GM19463 (cell line): Measurements from ENCODE around the gene TADA3.

Experiments used
- ATAC-seq: cut with Tn5 transposase; IDR thresholded peaks from one replicate; pipeline ENCODE4 v1.9.1; 2021; ENCODE audit warnings: mild to moderate bottlenecking, moderate library complexity; ENCODE audit not compliant: unreplicated experiment

TADA3 gene, protein sequence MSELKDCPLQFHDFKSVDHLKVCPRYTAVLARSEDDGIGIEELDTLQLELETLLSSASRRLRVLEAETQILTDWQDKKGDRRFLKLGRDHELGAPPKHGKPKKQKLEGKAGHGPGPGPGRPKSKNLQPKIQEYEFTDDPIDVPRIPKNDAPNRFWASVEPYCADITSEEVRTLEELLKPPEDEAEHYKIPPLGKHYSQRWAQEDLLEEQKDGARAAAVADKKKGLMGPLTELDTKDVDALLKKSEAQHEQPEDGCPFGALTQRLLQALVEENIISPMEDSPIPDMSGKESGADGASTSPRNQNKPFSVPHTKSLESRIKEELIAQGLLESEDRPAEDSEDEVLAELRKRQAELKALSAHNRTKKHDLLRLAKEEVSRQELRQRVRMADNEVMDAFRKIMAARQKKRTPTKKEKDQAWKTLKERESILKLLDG

DNA sequence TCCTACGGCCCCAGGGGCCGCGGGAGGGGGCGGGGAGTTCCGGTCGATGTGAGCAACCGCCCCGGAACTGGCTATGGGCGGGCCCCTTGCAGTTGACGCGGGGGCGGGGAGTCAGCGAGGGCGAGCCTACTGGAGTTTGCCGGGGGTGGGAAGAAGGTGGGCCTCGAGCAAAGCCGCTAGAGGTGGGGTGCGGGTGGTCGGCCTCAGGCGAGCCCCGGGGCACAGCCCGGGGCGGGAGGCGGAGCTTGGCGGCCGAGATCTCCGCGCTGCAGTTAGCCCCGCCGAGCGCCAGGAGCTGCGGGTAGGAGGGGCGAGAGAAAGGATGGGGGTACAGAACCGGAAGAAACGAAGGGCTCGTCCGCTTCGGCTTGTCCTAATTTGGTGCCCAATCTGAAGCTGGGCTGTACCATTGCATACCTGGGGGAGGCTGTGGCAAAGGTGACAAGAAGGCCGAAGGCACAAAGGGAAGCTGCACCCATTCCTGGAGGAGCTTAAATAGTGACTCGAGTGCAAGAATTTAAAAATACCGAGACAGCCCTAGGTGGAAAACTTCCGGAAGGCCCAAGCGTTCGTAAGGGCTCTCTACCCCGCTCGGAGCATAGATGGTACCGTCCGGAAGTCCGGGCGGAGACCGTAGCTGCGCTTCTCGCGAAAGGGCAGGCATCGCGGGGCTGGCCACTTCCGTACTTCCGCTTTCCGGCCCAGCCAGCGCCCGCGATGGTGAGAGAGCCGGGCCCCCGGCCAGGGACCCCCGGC, at the start of gene TADA3, which contains the start of gene ARPC4:
Gene TADA3, minus strand, starts transcription at position 69 of the 756 bp plus-strand sequence. CDS start 1,007 bp downstream, outside the sequence.
Gene ARPC4, plus strand, starts transcription at position 678 of the 756 bp plus-strand sequence. Its CDS starts 40 bp downstream, at position 718.
- ATAC-seq: peak; percentile 75

- ATAC-seq: no peak
Measured at GRCh38 chr3:9841015-9841414, 48.7 kb upstream of the TADA3 start.

GRCh38 chr3:9838856-9839255, 46.6 kb upstream of the TADA3 start:
- ATAC-seq: no peak

DNA sequence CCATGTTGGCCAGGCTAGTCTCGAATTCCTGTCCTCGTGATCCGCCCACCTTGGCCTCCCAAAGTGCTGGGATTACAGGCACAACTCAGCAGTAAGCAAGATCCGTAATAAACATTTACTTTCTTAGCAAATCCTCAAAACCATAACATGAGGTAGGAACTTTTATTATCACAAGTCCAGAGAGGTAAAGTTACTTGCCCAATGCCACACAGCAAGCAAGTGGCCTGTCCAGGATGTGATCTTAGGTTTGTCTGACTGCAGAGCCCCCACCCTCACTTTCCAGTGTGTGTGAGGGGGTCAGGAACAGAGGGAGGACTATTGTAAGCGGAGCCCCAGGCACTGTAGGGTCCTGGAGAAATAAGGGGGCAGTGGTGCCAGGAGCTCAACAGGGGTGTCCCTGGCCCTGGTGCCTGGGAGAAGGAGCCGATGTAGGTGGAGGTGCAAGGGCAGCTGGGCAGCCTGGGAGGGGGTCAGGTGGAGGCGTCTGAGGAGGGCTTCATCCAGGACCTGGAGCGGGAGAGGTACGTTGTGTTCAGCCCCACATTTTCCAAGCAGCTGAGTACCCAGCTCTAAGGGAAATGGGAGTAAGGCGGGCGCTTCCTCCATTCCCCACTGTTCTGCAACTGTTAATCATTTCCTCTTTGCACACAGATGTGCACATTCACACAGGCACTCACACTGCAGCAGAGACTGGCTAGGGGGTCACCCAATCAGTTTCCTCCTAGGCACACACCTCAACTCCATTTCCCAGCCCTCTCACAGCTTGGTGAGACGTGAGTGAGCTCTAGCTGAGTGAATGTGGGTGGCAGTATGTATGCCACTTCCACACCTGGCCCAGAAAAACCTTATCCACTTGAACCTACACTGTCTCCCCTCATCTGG, 45.7 kb upstream of the TADA3 start:
- no peak for ATAC-seq

GRCh38 chr3:9834520-9835380, 42.5 kb upstream of the TADA3 start:
- no peak for ATAC-seq

DNA sequence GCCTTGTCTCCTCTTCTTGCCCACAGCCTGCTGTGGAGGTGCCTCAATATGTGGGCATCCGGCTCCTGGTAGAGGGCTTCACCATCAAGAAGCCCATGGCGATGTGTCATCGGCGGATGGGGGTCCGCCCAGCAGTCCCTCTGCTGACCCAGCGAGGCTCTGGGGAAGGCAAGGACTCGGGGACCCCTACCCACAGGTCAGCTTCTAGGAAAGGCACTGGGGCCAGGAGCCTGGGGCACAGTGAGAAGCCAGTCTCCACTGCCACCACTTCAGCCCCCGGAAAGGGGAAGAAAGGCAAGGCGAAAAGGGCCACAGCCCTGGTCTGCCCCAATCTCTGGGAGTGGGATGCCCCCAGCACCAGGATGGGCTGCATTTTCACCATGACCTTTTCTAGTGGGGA, 40.8 kb upstream of the TADA3 start:
- ATAC-seq: no peak

DNA sequence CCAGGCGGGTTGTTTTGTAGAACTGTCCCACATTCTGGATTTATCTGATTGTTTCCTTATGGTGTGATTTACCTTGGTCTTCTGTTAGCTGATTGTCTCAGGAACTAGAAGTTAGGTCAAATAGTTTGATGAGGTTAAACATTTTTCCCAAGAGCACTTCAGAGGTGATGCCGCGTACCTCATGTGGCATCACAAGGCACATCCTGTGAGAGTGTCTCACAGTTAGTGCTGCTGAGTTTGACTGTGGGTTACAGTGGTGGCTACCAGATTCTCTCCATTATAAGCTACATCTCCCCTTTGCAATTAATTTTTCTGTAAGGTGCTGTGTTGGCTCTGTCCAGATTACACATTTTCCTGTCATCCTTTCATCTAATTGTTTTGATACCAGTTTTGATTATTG, 39.0 kb upstream of the TADA3 start:
- ATAC-seq: no peak

GRCh38 chr3:9828801-9829755, 36.8 kb upstream of the TADA3 start:
- no peak for ATAC-seq

DNA sequence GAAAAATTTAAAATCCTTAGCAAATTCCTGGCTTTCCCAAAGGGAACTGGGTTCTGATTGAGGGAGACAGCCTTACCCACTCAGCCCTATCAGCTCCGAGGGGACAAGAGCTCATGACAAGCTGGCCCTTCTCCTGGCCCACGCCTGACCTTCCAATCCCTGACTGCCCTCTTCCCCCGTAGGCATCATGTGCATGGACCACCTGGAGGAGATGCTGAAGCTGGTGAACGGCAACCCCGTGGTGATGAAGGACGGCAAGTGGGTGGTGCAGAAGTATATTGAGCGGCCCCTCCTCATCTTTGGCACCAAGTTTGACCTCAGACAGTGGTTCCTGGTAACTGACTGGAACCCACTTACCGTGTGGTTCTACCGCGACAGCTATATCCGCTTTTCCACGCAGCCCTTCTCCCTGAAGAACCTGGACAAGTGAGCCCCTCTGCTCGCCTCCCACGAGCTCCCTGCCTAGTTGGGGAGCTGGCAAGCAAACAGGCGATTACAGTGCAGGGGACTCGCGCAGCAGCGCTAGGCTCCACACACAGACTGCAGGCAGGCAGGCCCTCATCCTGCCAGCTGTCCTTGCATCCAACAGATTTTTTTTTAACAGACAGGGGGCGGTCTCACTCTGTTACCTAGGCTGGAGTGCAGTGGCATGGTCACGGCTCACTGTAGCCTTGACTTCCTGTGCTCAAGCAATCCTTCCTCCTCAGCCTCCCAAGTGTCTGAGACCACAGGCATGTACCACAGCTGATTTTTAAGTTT, 34.7 kb upstream of the TADA3 start:
- no peak for ATAC-seq

- ATAC-seq: no peak
Measured at GRCh38 chr3:9825451-9826040, 33.3 kb upstream of the TADA3 start.

DNA sequence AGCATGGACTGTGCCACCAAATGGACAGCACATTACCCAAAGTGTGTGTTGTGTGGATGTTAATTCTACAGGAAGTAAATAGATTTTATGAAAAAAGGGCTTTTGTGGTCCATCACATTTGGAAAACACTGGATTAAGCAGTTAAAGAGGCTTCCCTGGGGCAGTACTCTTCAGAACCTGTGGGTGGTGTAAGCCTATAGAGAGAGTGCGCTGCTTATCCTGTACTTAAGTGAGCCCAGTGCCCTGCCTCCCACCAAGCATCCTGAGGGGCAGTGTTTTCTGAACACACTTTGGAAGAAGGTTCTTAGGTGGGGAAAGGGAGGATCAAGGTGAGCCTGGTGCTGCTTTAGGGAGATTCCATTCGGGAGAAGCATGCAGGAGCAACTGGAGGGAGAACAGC, 28.7 kb upstream of the TADA3 start:
- ATAC-seq: no peak

- no peak for ATAC-seq
Measured at GRCh38 chr3:9820543-9820942, 28.3 kb upstream of the TADA3 start.

GRCh38 chr3:9818666-9819335, 26.5 kb upstream of the TADA3 start:
- ATAC-seq: no peak

- ATAC-seq: no peak
Measured at GRCh38 chr3:9817436-9817835, 25.2 kb upstream of the TADA3 start.

DNA sequence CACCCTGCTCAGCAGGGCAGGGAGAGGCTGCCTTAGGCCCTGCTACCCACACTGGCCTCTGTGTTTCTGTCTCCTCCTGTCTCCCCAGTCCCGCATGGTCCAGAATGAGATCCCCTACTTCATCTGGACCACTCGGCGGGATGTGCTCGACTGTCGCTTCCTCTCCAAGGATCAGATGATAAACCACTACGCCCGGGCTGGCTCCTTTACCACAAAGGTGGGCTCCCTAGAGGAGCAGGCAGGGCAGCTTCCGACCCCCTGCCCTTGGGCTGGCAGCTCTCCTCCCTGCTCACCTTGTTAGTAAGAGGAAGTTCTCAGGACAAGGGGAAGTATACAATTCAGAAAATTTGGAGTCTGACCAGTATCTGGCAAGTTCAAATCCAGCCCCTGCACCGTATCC, 23.7 kb upstream of the TADA3 start:
- ATAC-seq: no peak

DNA sequence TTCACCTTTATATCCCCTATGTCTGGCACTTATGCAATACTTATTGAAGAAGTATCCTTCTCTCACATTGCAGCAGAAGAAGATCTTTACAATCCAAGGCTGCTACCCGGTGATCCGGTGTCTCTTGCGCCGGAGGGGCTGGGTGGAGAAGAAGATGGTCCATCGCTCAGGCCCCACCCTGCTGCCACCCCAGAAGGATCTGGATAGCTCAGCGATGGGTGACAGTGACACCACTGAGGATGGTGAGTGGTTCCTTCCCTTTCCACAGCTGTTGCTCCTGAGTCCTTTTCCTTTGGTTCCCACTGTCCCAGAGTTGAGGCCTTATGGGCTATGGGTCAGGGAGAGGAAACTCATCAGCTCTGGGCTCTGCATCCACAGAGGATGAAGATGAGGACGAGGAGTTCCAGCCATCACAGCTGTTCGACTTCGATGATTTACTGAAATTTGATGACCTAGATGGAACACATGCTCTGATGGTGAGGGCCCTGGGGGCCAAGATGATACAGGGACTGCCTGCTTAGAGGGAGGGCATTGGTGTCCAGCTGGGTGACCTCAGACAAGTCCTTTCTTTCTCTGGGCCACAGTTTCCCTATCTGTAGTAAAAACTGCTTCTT, 20.7 kb upstream of the TADA3 start:
- ATAC-seq: no peak

GRCh38 chr3:9810846-9811245, 18.6 kb upstream of the TADA3 start:
- ATAC-seq: no peak
